Lower leg skin (tissue), 4 donors: ENCODE results near the gene KCNJ3. TPM values are rescaled to one million over a fixed set of nuclear protein-coding genes. Genes with fewer than 3 reads are reported as not detected.
"Not testable (repeated sequence)": the region's sequence is repeated elsewhere in the genome, so short reads cannot be mapped to it uniquely, and the experiment has no call there.

Experiments used
- DNase-seq, 2 donors: peaks; one replicate each; pipeline ENCODE4 v3.0.0-alpha.2; 2019; ENCODE audit warnings: low spot score in 2 of 2
- H3K4me3 ChIP-seq: fragments of 200-600 bp; sonication (generic); 2 replicates; pipeline ENCODE4 v1.5.1; 2017; ENCODE audit warnings: mild to moderate bottlenecking, low read depth; ENCODE audit not compliant: poor library complexity, severe bottlenecking
- POLR2A ChIP-seq, 2 donors: fragments of 450-650 bp; IDR thresholded peaks; one replicate each; pipeline ENCODE4 v1.6.1; 2016 to 2017; ENCODE audit warnings: antibody characterized with exemption in 2 of 2, mild to moderate bottlenecking in 1 of 2, moderate library complexity in 1 of 2
- WGBS, 2 donors: methylation state at CpG; one replicate each; pipeline ENCODE4 v1.1.5; 2018; 5-methylcytosine and 5-hydroxymethylcytosine counted together
- intact Hi-C: fragments of 100-400 bp; cut with DNase I; formaldehyde crosslinking; loops from one replicate; pipeline ENCODE4 v1.15.0; 2023; ENCODE audit warnings: low total_unique reads
- total RNA-seq, 4 donors: library from RNA; depleted of rRNA; stranded (reverse); fragments of >200 nt; gene quantifications; one replicate each; pipeline ENCODE4 v1.1.0, GENCODE V29; 2016
- TF ChIP-seq, protein P1 (sequence below), 3 donors: fragments of 450-650 bp; IDR thresholded peaks; one replicate each; pipeline ENCODE4 v1.5.1; 2016; ENCODE audit warnings: antibody characterized with exemption in 3 of 3, mild to moderate bottlenecking in 3 of 3, moderate library complexity in 2 of 3

KCNJ3 gene
- total RNA-seq, 4 donors from 2014 or later = 0.08 to 0.42 (median 0.42) TPM; not detected in 1

DNA sequence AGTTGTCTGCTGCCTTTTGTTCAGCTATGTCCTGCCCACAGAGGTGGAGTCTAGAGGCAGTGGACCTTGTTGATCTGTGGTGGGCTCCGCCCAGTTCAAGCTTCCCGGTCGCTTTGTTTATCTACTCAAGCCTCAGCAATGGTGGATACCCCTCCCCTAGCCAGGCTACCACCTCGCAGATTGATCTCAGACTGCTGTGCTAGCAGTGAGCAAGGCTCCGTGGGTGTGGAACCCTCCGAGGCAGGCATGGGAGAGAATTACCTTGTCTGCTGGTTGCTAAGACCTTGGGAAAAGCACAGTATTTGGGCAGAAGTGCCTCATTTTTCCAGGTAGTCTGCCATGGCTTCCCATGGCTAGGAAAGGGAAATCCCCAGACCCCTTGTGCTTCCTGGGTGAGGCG lies 146.0 kb downstream of the KCNJ3 start:
- intact Hi-C loops = no loop called here
- DNase-seq = no peak
- no peak for TF ChIP-seq POLR2A (IDR thresholded peaks at IDR 0.05)
- H3K4me3 ChIP-seq = no peak overlapping the region
- WGBS, 2 donors = 88% methylated on average over 7 of the region's 7 CpGs

- DNase-seq = no peak
- WGBS, 2 donors = 12 to 36% methylated on average over 1 of the region's 1 CpG
- intact Hi-C loops = no loop called here
- TF ChIP-seq POLR2A (IDR thresholded peaks at IDR 0.05) = no peak
- TF ChIP-seq, protein P1, sequence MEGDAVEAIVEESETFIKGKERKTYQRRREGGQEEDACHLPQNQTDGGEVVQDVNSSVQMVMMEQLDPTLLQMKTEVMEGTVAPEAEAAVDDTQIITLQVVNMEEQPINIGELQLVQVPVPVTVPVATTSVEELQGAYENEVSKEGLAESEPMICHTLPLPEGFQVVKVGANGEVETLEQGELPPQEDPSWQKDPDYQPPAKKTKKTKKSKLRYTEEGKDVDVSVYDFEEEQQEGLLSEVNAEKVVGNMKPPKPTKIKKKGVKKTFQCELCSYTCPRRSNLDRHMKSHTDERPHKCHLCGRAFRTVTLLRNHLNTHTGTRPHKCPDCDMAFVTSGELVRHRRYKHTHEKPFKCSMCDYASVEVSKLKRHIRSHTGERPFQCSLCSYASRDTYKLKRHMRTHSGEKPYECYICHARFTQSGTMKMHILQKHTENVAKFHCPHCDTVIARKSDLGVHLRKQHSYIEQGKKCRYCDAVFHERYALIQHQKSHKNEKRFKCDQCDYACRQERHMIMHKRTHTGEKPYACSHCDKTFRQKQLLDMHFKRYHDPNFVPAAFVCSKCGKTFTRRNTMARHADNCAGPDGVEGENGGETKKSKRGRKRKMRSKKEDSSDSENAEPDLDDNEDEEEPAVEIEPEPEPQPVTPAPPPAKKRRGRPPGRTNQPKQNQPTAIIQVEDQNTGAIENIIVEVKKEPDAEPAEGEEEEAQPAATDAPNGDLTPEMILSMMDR (IDR thresholded peaks at IDR 0.05) = no peak
- H3K4me3 ChIP-seq = no peak overlapping the region
Observed at GRCh38 chr2:154846842-154847241, 148.3 kb downstream of the KCNJ3 start.

DNA sequence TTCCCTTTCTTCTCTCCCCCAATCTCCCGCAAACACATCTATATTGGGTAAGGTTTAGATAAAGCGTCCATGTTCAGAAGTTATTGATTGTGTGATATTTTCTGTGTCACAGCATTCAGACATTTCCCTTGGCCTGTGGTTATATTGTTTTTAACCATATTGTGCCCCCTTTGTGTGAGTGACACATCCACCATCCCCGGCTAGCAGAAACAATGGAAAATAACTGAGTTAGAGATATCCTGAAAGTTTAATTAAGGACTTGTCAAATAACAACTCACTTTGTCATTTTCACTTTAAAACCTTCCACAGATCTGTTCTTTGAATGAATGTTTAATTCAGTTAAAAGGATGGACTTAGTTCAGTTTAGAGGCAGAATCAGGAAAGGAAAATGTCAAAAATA lies 151.0 kb downstream of the KCNJ3 start:
- intact Hi-C loops = loop anchor here (2.0 kb wide), 1 partner anchor 25 kb away; no protein-coding TSS in a partner anchor
- 80 to 96% methylated on average over 3 of the region's 3 CpGs for WGBS, 2 donors
- H3K4me3 ChIP-seq = no peak overlapping the region
- DNase-seq = no peak
- no peak for TF ChIP-seq POLR2A (IDR thresholded peaks at IDR 0.05)

- TF ChIP-seq POLR2A (IDR thresholded peaks at IDR 0.05) = no peak
- TF ChIP-seq, protein P1 (IDR thresholded peaks at IDR 0.05) = no peak
- DNase-seq = no peak
- intact Hi-C loops = no loop called here
- H3K4me3 ChIP-seq = no peak overlapping the region
Observed at GRCh38 chr2:154850532-154850931, 152.0 kb downstream of the KCNJ3 start.

- intact Hi-C loops = no loop called here
Observed at GRCh38 chr2:154855138-154855537, 156.6 kb downstream of the KCNJ3 start.

DNA sequence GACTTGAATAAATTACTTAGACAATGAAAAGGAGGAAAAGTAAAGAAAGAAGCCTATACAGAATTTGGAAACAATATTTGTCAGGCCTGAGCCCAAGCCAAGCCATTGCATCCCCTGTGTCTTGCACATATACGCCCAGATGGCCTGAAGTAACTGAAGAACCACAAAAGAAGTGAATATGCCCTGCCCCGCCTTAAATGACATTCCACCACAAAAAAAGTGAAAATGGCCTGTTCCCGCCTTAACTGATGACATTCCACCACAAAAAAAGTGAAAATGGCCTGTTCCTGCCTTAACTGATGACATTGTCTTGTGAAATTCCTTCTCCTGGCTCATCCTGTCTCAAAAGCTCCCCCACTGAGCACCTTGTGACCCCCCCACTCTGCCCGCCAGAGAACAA lies 168.7 kb downstream of the KCNJ3 start:
- H3K4me3 ChIP-seq, intact Hi-C loops, DNase-seq: not testable (repeated sequence)
- 78 to 82% methylated on average over 4 of the region's 4 CpGs for WGBS, 2 donors

More at GRCh38 chr2:154855138-154855537, 156.6 kb downstream of the KCNJ3 start:
- DNase-seq = no peak
- no peak for TF ChIP-seq POLR2A (IDR thresholded peaks at IDR 0.05)
- TF ChIP-seq, protein P1 (IDR thresholded peaks at IDR 0.05) = no peak
- H3K4me3 ChIP-seq = no peak overlapping the region
- 78 to 80% methylated on average over 6 of the region's 6 CpGs for WGBS, 2 donors

GRCh38 chr2:154875999-154876398 lies 177.5 kb downstream of the KCNJ3 start:
- 83 to 94% methylated on average over 2 of the region's 2 CpGs for WGBS, 2 donors
- TF ChIP-seq, protein P1 (IDR thresholded peaks at IDR 0.05) = no peak
- TF ChIP-seq POLR2A (IDR thresholded peaks at IDR 0.05) = no peak
- H3K4me3 ChIP-seq = no peak overlapping the region
- no peak for DNase-seq
- intact Hi-C loops = loop anchor here (2.0 kb wide), 1 partner anchor 27 kb away; no protein-coding TSS in a partner anchor
